ENCODE measurements around the gene NDP. TPM values are rescaled to one million over a fixed set of nuclear protein-coding genes. Genes with fewer than 3 reads are reported as not detected.

Gene NDP
- total RNA-seq, 1 donor from 2014 or later: not detected

- Mint-ChIP-seq H3K27me3 (peaks cover 21% of the 10 kb centered on the region), H3K27ac (no peak overlapping the region), H3K4me1 (peaks cover 16% of the 10 kb centered on the region), H3K9me3 (no peaks in the 10 kb centered on the region), H3K36me3 (ENCODE audit: low read depth) (no peaks in the 10 kb centered on the region), H3K4me3 (no peak overlapping the region)
- POLR2A ChIA-PET: no interaction called here
- DNase-seq (no peak), ATAC-seq (ENCODE audit: low read depth) (no peak)
- CTCF ChIA-PET: no interaction called here
- intact Hi-C loops (cut with micrococcal nuclease): no loop called here
- TF ChIP-seq CTCF (IDR thresholded peaks at IDR 0.05): no peak
These were observed 898 bp upstream of the NDP start for GRCh38 chrX:43974100-43974475.

DNA sequence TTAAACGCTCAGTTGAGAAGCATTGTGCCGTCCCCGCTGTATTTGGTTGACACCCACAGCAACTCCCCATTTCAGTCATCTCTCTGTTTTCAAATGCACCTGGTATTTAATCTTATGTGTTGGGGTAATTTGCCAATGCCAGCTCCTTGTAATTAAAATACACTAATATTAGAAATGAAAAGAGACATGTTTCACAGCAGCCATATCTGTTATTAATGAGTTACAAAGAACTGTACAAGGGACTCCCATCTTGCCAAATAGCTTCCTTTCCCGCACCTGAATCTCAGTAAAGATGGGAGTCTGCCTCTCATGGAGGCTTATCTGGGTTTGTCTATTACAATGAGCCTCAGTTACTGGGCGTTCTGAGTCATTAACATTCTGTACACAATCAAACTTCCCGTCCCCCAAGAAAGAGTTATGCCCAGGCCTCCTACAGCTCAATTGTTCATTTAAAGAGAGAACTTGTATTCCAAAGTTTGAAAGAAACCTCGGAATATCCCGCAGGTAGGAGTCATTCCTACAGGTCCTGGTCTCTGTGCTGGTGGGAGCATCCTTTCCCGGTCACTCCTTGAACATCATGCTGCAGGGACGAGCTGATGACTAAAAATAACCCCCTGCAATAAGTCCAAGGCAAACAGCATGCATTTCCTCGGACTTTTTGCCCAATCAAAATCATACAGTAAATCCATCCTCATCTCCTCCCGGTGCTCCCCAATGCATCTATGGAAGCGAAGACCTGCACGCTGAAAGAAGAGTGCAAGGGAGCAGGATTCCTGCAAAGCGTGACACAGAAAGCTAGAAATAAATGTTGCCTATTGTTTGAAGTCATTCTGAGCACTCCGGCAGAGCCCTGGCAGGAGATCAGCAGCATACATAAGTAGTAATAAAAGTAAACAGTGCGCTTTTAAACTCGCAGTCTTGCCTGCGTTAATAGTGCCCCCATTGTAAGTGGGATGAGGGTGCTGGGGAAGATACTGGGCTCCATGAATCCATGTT, 926 bp downstream of the NDP start:
- Mint-ChIP-seq H3K4me1 (peaks cover 16% of the 10 kb centered on the region), H3K9me3 (no peaks in the 10 kb centered on the region), H3K36me3 (ENCODE audit: low read depth) (no peaks in the 10 kb centered on the region), H3K4me3 (no peak overlapping the region), H3K27ac (no peak overlapping the region), H3K27me3 (peaks cover 21% of the 10 kb centered on the region)
- DNase-seq (no peak), ATAC-seq (ENCODE audit: low read depth) (no peak)
- intact Hi-C loops (cut with micrococcal nuclease): no loop called here
- POLR2A ChIA-PET: no interaction called here
- no peak for TF ChIP-seq CTCF (IDR thresholded peaks at IDR 0.05)
- CTCF ChIA-PET: no interaction called here

GRCh38 chrX:43970528-43970927, 2.7 kb downstream of the NDP start:
- no peak for ATAC-seq (ENCODE audit: low read depth)
- intact Hi-C loops (cut with micrococcal nuclease): no loop called here
- CTCF ChIA-PET: no interaction called here

GRCh38 chrX:43969504-43970501, 3.4 kb downstream of the NDP start:
- Mint-ChIP-seq H3K27me3 (peaks cover 15% of the 10 kb centered on the region), H3K27ac (no peak overlapping the region), H3K4me3 (no peak overlapping the region), H3K9me3 (no peaks in the 10 kb centered on the region), H3K4me1 (peaks cover 16% of the 10 kb centered on the region), H3K36me3 (ENCODE audit: low read depth) (no peaks in the 10 kb centered on the region)
- POLR2A ChIA-PET: no interaction called here
- DNase-seq: no peak
- intact Hi-C loops (cut with micrococcal nuclease): no loop called here
- no peak for ATAC-seq (ENCODE audit: low read depth)
- TF ChIP-seq CTCF (IDR thresholded peaks at IDR 0.05): no peak
- CTCF ChIA-PET: no interaction called here

More at GRCh38 chrX:43970528-43970927, 2.7 kb downstream of the NDP start:
- H3K9me3 Mint-ChIP-seq: no peaks in the 10 kb centered on the region
- peaks cover 21% of the 10 kb centered on the region for H3K27me3 Mint-ChIP-seq
- no peak overlapping the region for H3K4me3 Mint-ChIP-seq
- H3K27ac Mint-ChIP-seq: no peak overlapping the region
- no peak for DNase-seq
- H3K36me3 Mint-ChIP-seq (ENCODE audit: low read depth): no peaks in the 10 kb centered on the region
- POLR2A ChIA-PET: no interaction called here
- no peak for TF ChIP-seq CTCF (IDR thresholded peaks at IDR 0.05)
- H3K4me1 Mint-ChIP-seq: peaks cover 16% of the 10 kb centered on the region

- no peak overlapping the region for H3K27ac Mint-ChIP-seq
- no peak overlapping the region for H3K4me3 Mint-ChIP-seq
- peaks cover 7% of the 10 kb centered on the region for H3K27me3 Mint-ChIP-seq
- POLR2A ChIA-PET: no interaction called here
- CTCF ChIA-PET: no interaction called here
- peaks cover 9% of the 10 kb centered on the region for H3K4me1 Mint-ChIP-seq
- no peak for ATAC-seq (ENCODE audit: low read depth)
- H3K36me3 Mint-ChIP-seq (ENCODE audit: low read depth): no peaks in the 10 kb centered on the region
- no peak for DNase-seq
- no peak for TF ChIP-seq CTCF (IDR thresholded peaks at IDR 0.05)
- intact Hi-C loops (cut with micrococcal nuclease): no loop called here
- no peaks in the 10 kb centered on the region for H3K9me3 Mint-ChIP-seq
These were observed 4.8 kb downstream of the NDP start for GRCh38 chrX:43968359-43968781.
